ENCODE measurements around the gene HEG1.

GRCh38 chr3:125105116-125105515, 49.3 kb upstream of the HEG1 start:
- no peak for TF ChIP-seq CTCF (conservative IDR thresholded peaks at IDR 0.05 in 1 of 2, IDR thresholded peaks at IDR 0.05 in 1 of 2; ENCODE audit: extremely low read depth in 1 of 2, insufficient read depth in 1 of 2, low read depth in 1 of 2, low read length in 2 of 2)
- no peak for TF ChIP-seq EZH2 (IDR thresholded peaks at IDR 0.05; ENCODE audit: borderline replicate concordance, low read length)

All from mammary epithelial cell (primary cell).